MCF 10A (cell line): Measurements from ENCODE around the gene GADD45A. TPM values are rescaled to one million over a fixed set of nuclear protein-coding genes. Genes with fewer than 3 reads are reported as not detected.
"Not testable (repeated sequence)": the region's sequence is repeated elsewhere in the genome, so short reads cannot be mapped to it uniquely, and the experiment has no call there.

Experiments used
- BruUV-seq: library from RNA; stranded (reverse); fragments of 400-500 nt; replicated peaks from 2 replicates; lab custom pipeline; 2021; lab: Mats Ljungman, UMichigan
- CTCF ChIA-PET: fragments of 300-600 bp; sonication (Branson Sonifier 250); formaldehyde crosslinking; extraction: SDS; loops from one replicate; lab custom pipeline; 2021; ENCODE audit warnings: antibody characterized with exemption, inconsistent platforms; lab: Yijun Ruan, JAX
- POLR2A ChIA-PET: fragments of 300-600, 350-650 bp; sonication (Branson Sonifier 250); formaldehyde crosslinking; extraction: SDS; loops from one replicate; lab custom pipeline; 2020; ENCODE audit warnings: antibody characterized with exemption, inconsistent platforms; lab: Yijun Ruan, JAX
- DNase-seq: peaks from one replicate; pipeline ENCODE4 v3.0.0-alpha.2; 2018; ENCODE audit not compliant: unreplicated experiment
- H3K27ac Mint-ChIP-seq: one replicate; pipeline ENCODE4 v1.8.0; 2022; ENCODE audit warnings: mild to moderate bottlenecking, low read depth, mixed read lengths; ENCODE audit not compliant: unreplicated experiment
- H3K27me3 Mint-ChIP-seq: one replicate; pipeline ENCODE4 v1.8.0; 2022; ENCODE audit warnings: mixed read lengths; ENCODE audit not compliant: insufficient read depth, unreplicated experiment
- H3K36me3 Mint-ChIP-seq: one replicate; pipeline ENCODE4 v1.8.0; 2022; ENCODE audit warnings: mild to moderate bottlenecking, moderate library complexity, mixed read lengths; ENCODE audit not compliant: insufficient read depth, unreplicated experiment
- H3K4me1 Mint-ChIP-seq: one replicate; pipeline ENCODE4 v1.8.0; 2022; ENCODE audit warnings: mixed read lengths; ENCODE audit not compliant: insufficient read depth, unreplicated experiment
- H3K4me3 Mint-ChIP-seq: one replicate; pipeline ENCODE4 v1.8.0; 2022; ENCODE audit warnings: mild to moderate bottlenecking, moderate library complexity, mixed read lengths; ENCODE audit not compliant: unreplicated experiment
- H3K9me3 Mint-ChIP-seq: one replicate; pipeline ENCODE4 v1.8.0; 2022; ENCODE audit warnings: mixed read lengths; ENCODE audit not compliant: unreplicated experiment
- intact Hi-C: fragments of 100-400 bp; cut with micrococcal nuclease; formaldehyde crosslinking; loops from 2 replicates; pipeline ENCODE4 v1.14.1; 2022
- total RNA-seq: library from RNA; stranded (reverse); gene quantifications from 2 replicates; pipeline ENCODE4 v1.2.3, GENCODE V29; 2022
- TF ChIP-seq, protein P1 (sequence below): fragments of 200-600 bp; IDR thresholded peaks from one replicate; pipeline ENCODE4 v1.8.0; 2022; ENCODE audit warnings: antibody characterized with exemption, mild to moderate bottlenecking; ENCODE audit not compliant: unreplicated experiment

GADD45A gene
- total RNA-seq, 1 experiment from 2014 or later = 225 TPM

DNA sequence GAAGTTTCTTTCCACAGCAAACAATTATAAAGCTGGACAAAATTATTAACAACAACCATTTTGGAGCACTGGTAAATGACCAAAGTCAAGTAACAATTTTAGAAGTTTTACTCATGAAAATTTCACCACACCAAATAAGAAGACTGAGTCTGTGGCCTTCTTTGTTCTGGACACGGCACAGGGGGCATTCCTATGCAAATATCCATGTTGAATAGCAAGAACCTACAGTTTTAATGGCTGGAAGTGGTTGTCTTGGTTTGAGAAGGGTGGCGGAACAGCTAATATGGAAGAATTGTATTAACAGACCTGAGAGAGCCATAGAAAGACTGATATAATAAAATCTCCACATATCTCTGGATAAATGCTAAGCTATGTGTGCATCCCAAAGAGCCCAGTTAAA, 29.4 kb upstream of the GADD45A start:
- no peaks in the 10 kb centered on the region for H3K27me3 Mint-ChIP-seq
- ChIA-PET POLR2A (interaction anchor here (1.0 to 1.1 kb wide), 2 partner anchors 22 to 27 kb away, joined by 3 to 4 read pairs; no protein-coding TSS in a partner anchor), CTCF (interaction anchor here (0.6 to 1.4 kb wide), 3 partner anchors 94 to 176 kb away, joined by 3 to 4 read pairs (median 3); no protein-coding TSS in a partner anchor)
- H3K36me3 Mint-ChIP-seq = no peaks in the 10 kb centered on the region
- BruUV-seq = no TSS peak
- intact Hi-C loops = no loop called here
- no peaks in the 10 kb centered on the region for H3K9me3 Mint-ChIP-seq
- no peak overlapping the region for H3K27ac Mint-ChIP-seq
- H3K4me3 Mint-ChIP-seq = no peak overlapping the region
- no peak for DNase-seq
- peaks cover 8% of the 10 kb centered on the region for H3K4me1 Mint-ChIP-seq
- TF ChIP-seq, protein P1, sequence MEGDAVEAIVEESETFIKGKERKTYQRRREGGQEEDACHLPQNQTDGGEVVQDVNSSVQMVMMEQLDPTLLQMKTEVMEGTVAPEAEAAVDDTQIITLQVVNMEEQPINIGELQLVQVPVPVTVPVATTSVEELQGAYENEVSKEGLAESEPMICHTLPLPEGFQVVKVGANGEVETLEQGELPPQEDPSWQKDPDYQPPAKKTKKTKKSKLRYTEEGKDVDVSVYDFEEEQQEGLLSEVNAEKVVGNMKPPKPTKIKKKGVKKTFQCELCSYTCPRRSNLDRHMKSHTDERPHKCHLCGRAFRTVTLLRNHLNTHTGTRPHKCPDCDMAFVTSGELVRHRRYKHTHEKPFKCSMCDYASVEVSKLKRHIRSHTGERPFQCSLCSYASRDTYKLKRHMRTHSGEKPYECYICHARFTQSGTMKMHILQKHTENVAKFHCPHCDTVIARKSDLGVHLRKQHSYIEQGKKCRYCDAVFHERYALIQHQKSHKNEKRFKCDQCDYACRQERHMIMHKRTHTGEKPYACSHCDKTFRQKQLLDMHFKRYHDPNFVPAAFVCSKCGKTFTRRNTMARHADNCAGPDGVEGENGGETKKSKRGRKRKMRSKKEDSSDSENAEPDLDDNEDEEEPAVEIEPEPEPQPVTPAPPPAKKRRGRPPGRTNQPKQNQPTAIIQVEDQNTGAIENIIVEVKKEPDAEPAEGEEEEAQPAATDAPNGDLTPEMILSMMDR = no peak

DNA sequence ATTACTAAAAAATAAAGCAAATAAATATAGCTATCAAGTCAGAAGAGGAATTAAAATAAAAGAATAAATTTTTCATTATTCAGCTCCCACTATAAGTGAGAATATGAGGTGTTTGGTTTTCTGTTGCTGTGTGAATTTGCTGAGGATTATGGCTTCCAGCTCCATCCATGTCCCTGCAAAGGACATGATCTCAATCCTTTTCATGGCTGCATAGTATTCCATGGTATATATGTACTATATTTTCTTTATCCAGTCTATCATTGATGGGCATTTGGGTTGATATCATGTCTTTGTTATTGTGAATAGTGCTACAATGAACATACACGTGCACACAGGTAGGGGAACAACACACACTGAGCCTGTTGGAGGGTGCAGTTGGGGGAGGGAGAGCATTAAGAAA, 27.8 kb upstream of the GADD45A start:
- H3K27ac Mint-ChIP-seq, DNase-seq, H3K4me3 Mint-ChIP-seq, H3K36me3 Mint-ChIP-seq, intact Hi-C loops, H3K4me1 Mint-ChIP-seq, H3K27me3 Mint-ChIP-seq, BruUV-seq, H3K9me3 Mint-ChIP-seq: not testable (repeated sequence)
- ChIA-PET POLR2A (interaction anchor here (0.7 to 0.8 kb wide), 2 partner anchors 17 to 87 kb away, joined by 3 read pairs; no protein-coding TSS in a partner anchor), CTCF (interaction anchor here (0.7 to 1.2 kb wide), 3 partner anchors 9 to 277 kb away, joined by 3 to 4 read pairs (median 3); no protein-coding TSS in a partner anchor)

DNA sequence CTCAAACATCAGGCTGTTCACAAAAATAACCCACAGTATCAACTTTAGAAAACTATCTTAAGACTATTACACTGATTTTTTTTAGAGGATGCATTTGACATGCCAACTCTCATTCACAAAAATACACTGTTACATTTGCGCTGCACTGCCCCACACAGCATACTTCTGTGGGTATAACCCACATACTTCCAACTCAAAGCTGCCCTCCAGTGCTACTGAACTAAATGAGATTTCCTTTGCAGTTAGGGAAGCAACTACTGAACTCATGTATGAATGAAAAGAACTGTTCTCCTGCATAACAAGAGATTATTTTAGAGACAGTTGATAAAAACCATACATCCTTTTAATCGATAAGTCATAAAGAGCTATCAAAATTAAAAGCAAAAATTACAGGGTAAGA, 25.8 kb upstream of the GADD45A start:
- ChIA-PET POLR2A (interaction anchor here (1.2 kb wide), 1 partner anchor 40 kb away, joined by 3 read pairs; no protein-coding TSS in a partner anchor), CTCF (no interaction called here)
- no TSS peak for BruUV-seq
- Mint-ChIP-seq H3K4me3 (no peak overlapping the region), H3K27me3 (no peaks in the 10 kb centered on the region), H3K27ac (no peak overlapping the region), H3K36me3 (no peaks in the 10 kb centered on the region), H3K9me3 (no peaks in the 10 kb centered on the region), H3K4me1 (no peaks in the 10 kb centered on the region)
- DNase-seq = no peak
- intact Hi-C loops = no loop called here
- TF ChIP-seq, protein P1 = no peak

DNA sequence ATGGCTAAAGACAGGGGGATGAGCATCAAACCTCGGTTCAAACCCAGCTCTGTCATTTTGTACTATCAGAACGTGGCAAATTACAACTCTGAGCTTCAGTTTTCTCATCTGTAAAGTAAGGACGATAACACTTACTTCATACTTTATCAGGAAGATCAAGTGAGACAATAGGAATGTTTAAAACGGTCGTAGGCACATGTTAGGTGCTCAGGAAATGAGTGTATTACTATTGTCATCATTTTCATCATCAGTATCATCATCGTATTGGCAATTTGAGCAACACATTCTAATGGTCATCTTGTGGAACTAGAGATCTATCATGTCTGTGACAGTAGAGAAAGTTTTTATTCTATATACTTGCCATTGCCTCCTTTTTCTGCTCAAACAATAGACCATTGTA, 22.1 kb upstream of the GADD45A start:
- H3K4me3 Mint-ChIP-seq = no peak overlapping the region
- ChIA-PET CTCF (interaction anchor here (0.7 kb wide), 1 partner anchor 44 kb away, joined by 3 read pairs; no protein-coding TSS in a partner anchor), POLR2A (interaction anchor here (1.2 kb wide), 1 partner anchor 14 kb away, joined by 4 read pairs; no protein-coding TSS in a partner anchor)
- no peak overlapping the region for H3K27ac Mint-ChIP-seq
- TF ChIP-seq, protein P1 = no peak
- H3K9me3 Mint-ChIP-seq = no peaks in the 10 kb centered on the region
- no peaks in the 10 kb centered on the region for H3K4me1 Mint-ChIP-seq
- DNase-seq = no peak
- no TSS peak for BruUV-seq
- H3K27me3 Mint-ChIP-seq = no peaks in the 10 kb centered on the region
- no peaks in the 10 kb centered on the region for H3K36me3 Mint-ChIP-seq
- intact Hi-C loops = no loop called here
